Measurements from ENCODE around the gene PGBD2. TPM values are rescaled to one million over a fixed set of nuclear protein-coding genes. Genes with fewer than 3 reads are reported as not detected.

Gene PGBD2
- total and polyA plus RNA-seq, 9 of the 15 experiments (the other 6 are each of a cell fraction or from before 2014, with no cell fraction given) = 11.9 to 21.8 (median 14.7) TPM

- no peak for TF ChIP-seq FOXJ3 (CRISPR knock-in tag; IDR thresholded peaks at IDR 0.05)
- TF ChIP-seq ZNF449 (CRISPR knock-in tag; IDR thresholded peaks at IDR 0.05) = no peak
- peak; percentile 39; the same call in 1 of the 2 replicates for TF ChIP-seq PHB (CRISPR knock-in tag; IDR thresholded peaks at IDR 0.05)
- TF ChIP-seq ZNF431 (CRISPR knock-in tag; IDR thresholded peaks at IDR 0.05) = peak; percentile 71; the same call in 1 of the 2 replicates
- TF ChIP-seq ZNF41 (CRISPR knock-in tag; conservative IDR thresholded peaks at IDR 0.05) = no peak
- TF ChIP-seq AFF1 (IDR thresholded peaks at IDR 0.05; ENCODE audit: low read depth in 1 of 2, partially characterized antibody in 2 of 2) = peak in 1 of 2 experiments; percentile 67
- TF ChIP-seq HDAC6 (IDR thresholded peaks at IDR 0.05; ENCODE audit: low read depth, low read length) = no peak
- TF ChIP-seq ATF1 (CRISPR knock-in tag; IDR thresholded peaks at IDR 0.05) = no peak
- peak; percentile 50; the same call in 1 of the 2 replicates for TF ChIP-seq ATF1 (tag; IDR thresholded peaks at IDR 0.05)
- TF ChIP-seq GATAD2B (IDR thresholded peaks at IDR 0.05; ENCODE audit: borderline replicate concordance) = peak; percentile 59; the same call in 1 of the 2 replicates
- TF ChIP-seq ARID3B (CRISPR knock-in tag; IDR thresholded peaks at IDR 0.05; ENCODE audit: borderline replicate concordance) = 0 out of 2 replicates have a peak, but pooled peaks have one; percentile 8
- TF ChIP-seq HNRNPK (IDR thresholded peaks at IDR 0.05; ENCODE audit: low read depth, low read length, poor library complexity, severe bottlenecking) = no peak
- TF ChIP-seq NR1H2 (CRISPR knock-in tag; IDR thresholded peaks at IDR 0.05) = no peak
- no peak for TF ChIP-seq TAL1 (IDR thresholded peaks at IDR 0.05)
- TF ChIP-seq SLC30A9 (CRISPR knock-in tag; IDR thresholded peaks at IDR 0.05) = no peak
- TF ChIP-seq ZNF277 (CRISPR knock-in tag; IDR thresholded peaks at IDR 0.05; ENCODE audit: borderline replicate concordance) = no peak
Measured at GRCh38 chr1:248858891-248859889, 46.8 kb upstream of the PGBD2 start, which contains the start of gene ZNF692 (continued).
